Spleen (tissue), 11 donors: ENCODE results near the gene EFCAB12. TPM values are rescaled to one million over a fixed set of nuclear protein-coding genes. Genes with fewer than 3 reads are reported as not detected.

ENCODE experiments used
- DNase-seq: peaks from one replicate; pipeline ENCODE4 v3.0.0-alpha.2; 2020
- H3K27ac ChIP-seq, 8 donors: fragments of 200-600 bp; sonication (generic) in 7 of 8; 1 replicate in 4 of 8; 2 replicates in 4 of 8; pipeline versions ENCODE4 v1.5.0 to v1.8.0; 2016 to 2021; ENCODE audit warnings: inconsistent platforms in 4 of 8, mild to moderate bottlenecking in 4 of 8, moderate library complexity in 1 of 8
- H3K27me3 ChIP-seq, 7 donors: fragments of 200-600 bp; sonication (generic) in 6 of 7; replicated peaks in 1 of 7; 1 replicate in 4 of 7; 2 replicates in 3 of 7; pipeline versions ENCODE4 v1.5.0 to v1.8.0; 2016 to 2021; ENCODE audit warnings: inconsistent platforms in 3 of 7, mild to moderate bottlenecking in 1 of 7
- H3K36me3 ChIP-seq, 6 donors: fragments of 200-600 bp; sonication (generic) in 5 of 6; 1 replicate in 4 of 6; 2 replicates in 2 of 6; pipeline versions ENCODE4 v1.5.0 to v1.8.0; 2016 to 2021; ENCODE audit warnings: inconsistent platforms in 2 of 6
- H3K4me1 ChIP-seq, 6 donors: fragments of 200-600 bp; sonication (generic) in 5 of 6; 1 replicate in 3 of 6; 2 replicates in 3 of 6; pipeline versions ENCODE4 v1.5.0 to v1.8.0; 2016 to 2021; ENCODE audit warnings: inconsistent platforms in 3 of 6
- H3K4me3 ChIP-seq, 8 donors: fragments of 200-600 bp; sonication (generic) in 7 of 8; 1 replicate in 4 of 8; 2 replicates in 4 of 8; pipeline versions ENCODE4 v1.5.0 to v1.8.0; 2016 to 2021; ENCODE audit warnings: inconsistent platforms in 4 of 8, mild to moderate bottlenecking in 4 of 8, moderate library complexity in 2 of 8
- H3K9me3 ChIP-seq, 8 donors: fragments of 200-600 bp; sonication (generic) in 7 of 8; 1 replicate in 4 of 8; 2 replicates in 4 of 8; pipeline versions ENCODE4 v1.5.0 to v1.8.0; 2016 to 2021; ENCODE audit warnings: inconsistent platforms in 4 of 8
- POLR2A ChIP-seq, 3 donors: fragments of 450-650 bp; IDR thresholded peaks; one replicate each; pipeline ENCODE4 v1.5.1; 2017; ENCODE audit warnings: antibody characterized with exemption in 3 of 3, mild to moderate bottlenecking in 1 of 3
- POLR2AphosphoS5 ChIP-seq, 3 donors: sonication (generic); formaldehyde crosslinking; IDR thresholded peaks; one replicate each; pipeline ENCODE4 v1.5.1; 2017; ENCODE audit warnings: antibody characterized with exemption in 3 of 3
- WGBS, 5 donors: extraction: QIAGEN DNeasy Blood & Tissue Kit in 3 of 5; methylation state at CpG; one replicate each; pipeline versions ENCODE4 v1.1.5 to v1.1.7; 2013 to 2018; 5-methylcytosine and 5-hydroxymethylcytosine counted together
- intact Hi-C: fragments of 100-400 bp; cut with DNase I; formaldehyde crosslinking; loops from one replicate; pipeline ENCODE4 v1.15.0; 2023; ENCODE audit warnings: low total_unique reads
- polyA plus RNA-seq, 3 donors: library from polyadenylated mRNA; stranded (reverse); fragments of 200-250 nt; gene quantifications; one replicate each; pipeline ENCODE4 v1.2.1, GENCODE V29; 2013
- total RNA-seq, 7 donors: library from RNA; depleted of rRNA in 3 of 7; stranded (reverse); fragments of >200 nt in 3 of 7; fragmentation: NEBNext Ultra II Directional in 4 of 7; extraction: Animal tissue kit (Norgen Biotek cat#: 25700) in 4 of 7; gene quantifications; one replicate each; pipeline versions ENCODE4 v1.1.0 to v1.2.1, GENCODE V29; 2016 to 2021
- TF ChIP-seq, protein P1 (sequence below), 11 experiments: fragments of 200-600 bp in 7 of 11; fragments of 450-650 bp in 4 of 11; sonication (generic) in 4 of 11; IDR thresholded peaks in 8 of 11; conservative IDR thresholded peaks in 3 of 11; 1 replicate in 7 of 11; 2 replicates in 4 of 11; pipeline versions ENCODE4 v1.4.0 to v1.8.0; 2016 to 2021; ENCODE audit warnings: antibody characterized with exemption in 11 of 11, inconsistent platforms in 4 of 11, mild to moderate bottlenecking in 1 of 11
- donor health status: healthy with polysubstance abuse.
- donor health status: DM: no; HTN: no; CAD: no; lungs with moderate emphysema.
- donor health status: DM: no; HTN: no; CAD: no.
- donor health status: Bipolar disorder and iron deficiency.
- donor health status: healthy.
- donor health status: DM: no; HTN: no; CAD: no.
- donor health status: DM: yes; HTN: yes; CAD: no.

The EFCAB12 gene
- total and polyA plus RNA-seq, 10 donors, result 0.20 to 2.1 (median 1.0) TPM

- 16 to 20% (median 17%) methylated on average over 8 of the region's 8 CpGs for WGBS, 5 donors
- Histone ChIP-seq H3K4me1 (peaks cover 0 to 50% (median 20%) of the 10 kb centered on the region in 6 donors), H3K27ac (peak overlapping the region in 2 of 8 donors; percentile 60 to 72), H3K9me3 (peaks cover 0 to 9% (median 0%) of the 10 kb centered on the region in 8 donors), H3K4me3 (peak overlapping the region; percentile 24 to 75 (median 52)), H3K36me3 (peaks cover 0 to 37% (median 30%) of the 10 kb centered on the region in 6 donors), H3K27me3 (no peaks in the 10 kb centered on the region)
- no peak for TF ChIP-seq POLR2AphosphoS5 (IDR thresholded peaks at IDR 0.05)
- TF ChIP-seq POLR2A (IDR thresholded peaks at IDR 0.05), result no peak
- TF ChIP-seq, protein P1, sequence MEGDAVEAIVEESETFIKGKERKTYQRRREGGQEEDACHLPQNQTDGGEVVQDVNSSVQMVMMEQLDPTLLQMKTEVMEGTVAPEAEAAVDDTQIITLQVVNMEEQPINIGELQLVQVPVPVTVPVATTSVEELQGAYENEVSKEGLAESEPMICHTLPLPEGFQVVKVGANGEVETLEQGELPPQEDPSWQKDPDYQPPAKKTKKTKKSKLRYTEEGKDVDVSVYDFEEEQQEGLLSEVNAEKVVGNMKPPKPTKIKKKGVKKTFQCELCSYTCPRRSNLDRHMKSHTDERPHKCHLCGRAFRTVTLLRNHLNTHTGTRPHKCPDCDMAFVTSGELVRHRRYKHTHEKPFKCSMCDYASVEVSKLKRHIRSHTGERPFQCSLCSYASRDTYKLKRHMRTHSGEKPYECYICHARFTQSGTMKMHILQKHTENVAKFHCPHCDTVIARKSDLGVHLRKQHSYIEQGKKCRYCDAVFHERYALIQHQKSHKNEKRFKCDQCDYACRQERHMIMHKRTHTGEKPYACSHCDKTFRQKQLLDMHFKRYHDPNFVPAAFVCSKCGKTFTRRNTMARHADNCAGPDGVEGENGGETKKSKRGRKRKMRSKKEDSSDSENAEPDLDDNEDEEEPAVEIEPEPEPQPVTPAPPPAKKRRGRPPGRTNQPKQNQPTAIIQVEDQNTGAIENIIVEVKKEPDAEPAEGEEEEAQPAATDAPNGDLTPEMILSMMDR (IDR thresholded peaks at IDR 0.05 in 8 of 11, conservative IDR thresholded peaks at IDR 0.05 in 3 of 11), result no peak
- intact Hi-C loops, result no loop called here
- no peak for DNase-seq
These were observed 445 bp downstream of the EFCAB12 start for GRCh38 chr3:129428007-129428375.

- intact Hi-C loops, result no loop called here
- DNase-seq, result no peak
- peaks cover 0 to 9% (median 0%) of the 10 kb centered on the region in 8 donors for H3K9me3 ChIP-seq
- 64 to 90% (median 78%) methylated on average over 2 of the region's 2 CpGs for WGBS, 5 donors
- no peak for TF ChIP-seq POLR2A (IDR thresholded peaks at IDR 0.05)
- TF ChIP-seq POLR2AphosphoS5 (IDR thresholded peaks at IDR 0.05), result no peak
- no peak overlapping the region for H3K27ac ChIP-seq
- peaks cover 0 to 42% (median 19%) of the 10 kb centered on the region in 6 donors for H3K4me1 ChIP-seq
- no peak overlapping the region for H3K4me3 ChIP-seq
- no peaks in the 10 kb centered on the region for H3K27me3 ChIP-seq
- H3K36me3 ChIP-seq, result peaks cover 0 to 13% (median 7%) of the 10 kb centered on the region in 6 donors
These were observed 2.8 kb downstream of the EFCAB12 start for GRCh38 chr3:129425619-129426018.

DNA sequence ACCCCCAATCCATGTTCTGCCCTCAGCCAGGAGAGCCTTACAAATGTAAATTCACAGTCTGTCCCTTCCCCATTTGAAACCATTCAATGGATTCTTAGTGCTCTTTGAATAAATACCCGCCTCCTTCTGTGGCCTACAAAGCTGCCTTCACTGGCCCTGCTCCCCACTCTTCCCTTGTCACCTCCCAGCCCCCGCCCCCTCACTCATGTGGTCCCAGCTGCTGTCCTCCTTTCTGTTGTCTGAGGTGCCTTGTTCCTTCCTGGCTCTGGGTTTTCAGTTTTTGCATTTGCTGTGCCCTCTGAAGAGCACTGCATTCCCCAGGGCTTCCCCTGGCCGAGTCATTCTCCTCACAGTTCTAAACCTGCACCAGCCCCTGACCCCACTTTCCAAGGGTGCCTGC is 3.2 kb downstream of the EFCAB12 start:
- WGBS, 5 donors, result 65 to 77% (median 69%) methylated on average over 3 of the region's 3 CpGs
- H3K4me3 ChIP-seq, result no peak overlapping the region
- TF ChIP-seq, protein P1 (IDR thresholded peaks at IDR 0.05 in 8 of 11, conservative IDR thresholded peaks at IDR 0.05 in 3 of 11), result no peak
- TF ChIP-seq POLR2AphosphoS5 (IDR thresholded peaks at IDR 0.05) (no peak), POLR2A (IDR thresholded peaks at IDR 0.05) (no peak)
- no peaks in the 10 kb centered on the region for H3K27me3 ChIP-seq
- no peak overlapping the region for H3K27ac ChIP-seq
- H3K4me1 ChIP-seq, result peaks cover 0 to 42% (median 19%) of the 10 kb centered on the region in 6 donors
- H3K36me3 ChIP-seq, result peaks cover 0 to 9% (median 3%) of the 10 kb centered on the region in 6 donors
- intact Hi-C loops, result no loop called here
- peaks cover 0 to 9% (median 0%) of the 10 kb centered on the region in 8 donors for H3K9me3 ChIP-seq
- DNase-seq, result no peak

GRCh38 chr3:129424185-129424841 is 4.1 kb downstream of the EFCAB12 start:
- Histone ChIP-seq H3K27ac (peak overlapping the region in 3 of 8 donors; percentile 28 to 54 (median 48)), H3K36me3 (no peaks in the 10 kb centered on the region), H3K4me1 (peaks cover 0 to 36% (median 19%) of the 10 kb centered on the region in 6 donors), H3K4me3 (no peak overlapping the region), H3K9me3 (peaks cover 0 to 9% (median 0%) of the 10 kb centered on the region in 8 donors), H3K27me3 (no peaks in the 10 kb centered on the region)
- WGBS, 5 donors, result 61 to 68% (median 64%) methylated on average over 4 of the region's 4 CpGs
- TF ChIP-seq POLR2A (IDR thresholded peaks at IDR 0.05), result no peak
- TF ChIP-seq POLR2AphosphoS5 (IDR thresholded peaks at IDR 0.05), result peak in 1 of 3 donors; percentile 32
- intact Hi-C loops, result no loop called here
- no peak for DNase-seq

DNA sequence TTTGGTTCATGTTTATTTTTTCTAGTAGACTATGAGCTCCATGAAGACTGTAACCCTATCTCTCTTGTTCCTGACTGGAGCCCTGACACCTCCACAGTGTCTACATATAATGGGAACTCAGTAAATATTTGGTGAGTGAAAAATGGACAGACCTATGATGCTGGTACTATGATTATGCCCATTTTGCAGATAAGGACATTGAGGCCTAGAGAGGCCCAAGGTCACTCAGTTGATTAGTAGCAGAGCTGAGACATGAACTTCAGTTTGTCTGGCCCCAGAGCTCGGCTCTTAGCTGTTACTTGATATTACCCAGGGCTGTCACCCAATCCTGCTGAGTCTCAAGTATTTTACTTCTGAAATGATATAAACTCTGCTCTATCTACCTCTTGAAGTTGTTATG is 5.5 kb downstream of the EFCAB12 start:
- Histone ChIP-seq H3K27ac (no peak overlapping the region), H3K27me3 (no peaks in the 10 kb centered on the region), H3K4me1 (peaks cover 0 to 22% (median 6%) of the 10 kb centered on the region in 6 donors), H3K36me3 (no peaks in the 10 kb centered on the region), H3K9me3 (peaks cover 0 to 9% (median 0%) of the 10 kb centered on the region in 8 donors), H3K4me3 (no peak overlapping the region)
- 89 to 100% (median 94%) methylated on average over 1 of the region's 1 CpG for WGBS, 5 donors
- no peak for DNase-seq
- no peak for TF ChIP-seq POLR2AphosphoS5 (IDR thresholded peaks at IDR 0.05)
- TF ChIP-seq, protein P1 (IDR thresholded peaks at IDR 0.05 in 8 of 11, conservative IDR thresholded peaks at IDR 0.05 in 3 of 11), result no peak
- no peak for TF ChIP-seq POLR2A (IDR thresholded peaks at IDR 0.05)
- intact Hi-C loops, result no loop called here
